Measurements from ENCODE around the gene LRRC8B. TPM values are rescaled to one million over a fixed set of nuclear protein-coding genes. Genes with fewer than 3 reads are reported as not detected.

LRRC8B gene
- total RNA-seq, 1 donor from 2014 or later, result 1.2 TPM

- H3K9me3 Mint-ChIP-seq (ENCODE audit: low read depth), result peaks cover 2% of the 10 kb centered on the region
- H3K27ac Mint-ChIP-seq (ENCODE audit: unreplicated experiment), result no peak overlapping the region
- H3K27me3 Mint-ChIP-seq (ENCODE audit: low read depth), result no peaks in the 10 kb centered on the region
- no peaks in the 10 kb centered on the region for H3K4me1 Mint-ChIP-seq (ENCODE audit: low read depth)
- no peak overlapping the region for H3K4me3 Mint-ChIP-seq (ENCODE audit: unreplicated experiment)
- TF ChIP-seq CTCF (IDR thresholded peaks at IDR 0.05), result no peak
- DNase-seq (ENCODE audit: low spot score), result no peak
- H3K36me3 Mint-ChIP-seq (ENCODE audit: low read depth), result no peaks in the 10 kb centered on the region
Observed at GRCh38 chr1:89557956-89558355, 33.3 kb downstream of the LRRC8B start.

- Mint-ChIP-seq H3K27ac (ENCODE audit: unreplicated experiment) (no peak overlapping the region), H3K27me3 (ENCODE audit: low read depth) (no peaks in the 10 kb centered on the region), H3K4me1 (ENCODE audit: low read depth) (no peaks in the 10 kb centered on the region), H3K36me3 (ENCODE audit: low read depth) (no peaks in the 10 kb centered on the region), H3K4me3 (ENCODE audit: unreplicated experiment) (no peak overlapping the region), H3K9me3 (ENCODE audit: low read depth) (peaks cover 2% of the 10 kb centered on the region)
- TF ChIP-seq CTCF (IDR thresholded peaks at IDR 0.05), result no peak
- DNase-seq (ENCODE audit: low spot score), result no peak
Observed at GRCh38 chr1:89563957-89564604, 39.5 kb downstream of the LRRC8B start.

- TF ChIP-seq CTCF (IDR thresholded peaks at IDR 0.05), result no peak
- peaks cover 6% of the 10 kb centered on the region for H3K9me3 Mint-ChIP-seq (ENCODE audit: low read depth)
- H3K27me3 Mint-ChIP-seq (ENCODE audit: low read depth), result no peaks in the 10 kb centered on the region
- H3K36me3 Mint-ChIP-seq (ENCODE audit: low read depth), result no peaks in the 10 kb centered on the region
- no peaks in the 10 kb centered on the region for H3K4me1 Mint-ChIP-seq (ENCODE audit: low read depth)
- no peak for DNase-seq (ENCODE audit: low spot score)
- H3K4me3 Mint-ChIP-seq (ENCODE audit: unreplicated experiment), result no peak overlapping the region
- no peak overlapping the region for H3K27ac Mint-ChIP-seq (ENCODE audit: unreplicated experiment)
Observed at GRCh38 chr1:89565521-89565920, 40.9 kb downstream of the LRRC8B start.

- DNase-seq (ENCODE audit: low spot score), result no peak
Observed at GRCh38 chr1:89566761-89567174, 42.1 kb downstream of the LRRC8B start.

GRCh38 chr1:89567797-89568196 is 43.2 kb downstream of the LRRC8B start:
- Mint-ChIP-seq H3K9me3 (ENCODE audit: low read depth) (peaks cover 8% of the 10 kb centered on the region), H3K27me3 (ENCODE audit: low read depth) (no peaks in the 10 kb centered on the region), H3K36me3 (ENCODE audit: low read depth) (no peaks in the 10 kb centered on the region), H3K4me3 (ENCODE audit: unreplicated experiment) (no peak overlapping the region), H3K27ac (ENCODE audit: unreplicated experiment) (no peak overlapping the region), H3K4me1 (ENCODE audit: low read depth) (no peaks in the 10 kb centered on the region)
- no peak for TF ChIP-seq CTCF (IDR thresholded peaks at IDR 0.05)
- no peak for DNase-seq (ENCODE audit: low spot score)

More at GRCh38 chr1:89566761-89567174, 42.1 kb downstream of the LRRC8B start:
- H3K36me3 Mint-ChIP-seq (ENCODE audit: low read depth), result no peaks in the 10 kb centered on the region
- no peak overlapping the region for H3K4me3 Mint-ChIP-seq (ENCODE audit: unreplicated experiment)
- TF ChIP-seq CTCF (IDR thresholded peaks at IDR 0.05), result no peak
- no peaks in the 10 kb centered on the region for H3K4me1 Mint-ChIP-seq (ENCODE audit: low read depth)
- H3K27me3 Mint-ChIP-seq (ENCODE audit: low read depth), result no peaks in the 10 kb centered on the region
- no peak overlapping the region for H3K27ac Mint-ChIP-seq (ENCODE audit: unreplicated experiment)
- peaks cover 9% of the 10 kb centered on the region for H3K9me3 Mint-ChIP-seq (ENCODE audit: low read depth)
